Ovary (tissue), 3 donors: Measurements from ENCODE around the gene DICER1.

Experiments
- EP300 ChIP-seq: sonication (generic); formaldehyde crosslinking; IDR thresholded peaks from one replicate; pipeline ENCODE4 v1.6.1; 2017; ENCODE audit warnings: antibody characterized with exemption
- POLR2A ChIP-seq: fragments of 450-650 bp; IDR thresholded peaks from one replicate; pipeline ENCODE4 v1.6.1; 2017; ENCODE audit warnings: antibody characterized with exemption, mild to moderate bottlenecking, moderate library complexity
- TF ChIP-seq, protein P1 (sequence below), 3 donors: fragments of 450-650 bp in 2 of 3; fragments of 200-600 bp in 1 of 3; IDR thresholded peaks; one replicate each; pipeline versions ENCODE4 v1.5.1 to v1.8.0; 2016 to 2022; ENCODE audit warnings: antibody characterized with exemption in 3 of 3, mild to moderate bottlenecking in 1 of 3
- donor health status: DM: no; HTN: no; CAD: no.

DNA sequence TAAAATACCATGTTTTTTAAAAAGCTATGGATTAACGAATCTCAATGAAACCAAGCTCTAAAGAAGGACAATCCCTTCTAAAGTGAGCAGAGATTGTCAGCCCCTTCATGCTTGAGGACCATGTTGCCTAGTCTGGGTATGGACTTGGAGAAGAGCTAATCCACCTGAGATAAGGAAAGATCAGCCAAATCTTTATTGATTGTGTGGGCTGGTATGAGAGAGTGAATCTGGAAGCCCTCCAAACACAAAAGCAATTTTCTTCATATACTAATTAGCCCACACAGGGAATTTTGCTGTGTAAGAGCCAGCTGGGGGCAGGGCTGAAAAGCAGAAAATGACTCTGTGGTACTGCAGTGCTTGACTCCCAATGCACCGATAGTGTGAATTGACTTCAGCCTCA is 47.4 kb upstream of the DICER1 start:
- TF ChIP-seq, protein P1, sequence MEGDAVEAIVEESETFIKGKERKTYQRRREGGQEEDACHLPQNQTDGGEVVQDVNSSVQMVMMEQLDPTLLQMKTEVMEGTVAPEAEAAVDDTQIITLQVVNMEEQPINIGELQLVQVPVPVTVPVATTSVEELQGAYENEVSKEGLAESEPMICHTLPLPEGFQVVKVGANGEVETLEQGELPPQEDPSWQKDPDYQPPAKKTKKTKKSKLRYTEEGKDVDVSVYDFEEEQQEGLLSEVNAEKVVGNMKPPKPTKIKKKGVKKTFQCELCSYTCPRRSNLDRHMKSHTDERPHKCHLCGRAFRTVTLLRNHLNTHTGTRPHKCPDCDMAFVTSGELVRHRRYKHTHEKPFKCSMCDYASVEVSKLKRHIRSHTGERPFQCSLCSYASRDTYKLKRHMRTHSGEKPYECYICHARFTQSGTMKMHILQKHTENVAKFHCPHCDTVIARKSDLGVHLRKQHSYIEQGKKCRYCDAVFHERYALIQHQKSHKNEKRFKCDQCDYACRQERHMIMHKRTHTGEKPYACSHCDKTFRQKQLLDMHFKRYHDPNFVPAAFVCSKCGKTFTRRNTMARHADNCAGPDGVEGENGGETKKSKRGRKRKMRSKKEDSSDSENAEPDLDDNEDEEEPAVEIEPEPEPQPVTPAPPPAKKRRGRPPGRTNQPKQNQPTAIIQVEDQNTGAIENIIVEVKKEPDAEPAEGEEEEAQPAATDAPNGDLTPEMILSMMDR (IDR thresholded peaks at IDR 0.05): no peak
- TF ChIP-seq EP300: no peak
- no peak for TF ChIP-seq POLR2A
